GM21723 (cell line): ENCODE measurements around the gene ZSCAN9.

Experiments
- ATAC-seq: cut with Tn5 transposase; IDR thresholded peaks from one replicate; pipeline ENCODE4 v1.9.1; 2021; ENCODE audit warnings: mild to moderate bottlenecking, moderate library complexity; ENCODE audit not compliant: unreplicated experiment

ZSCAN9 gene

GRCh38 chr6:28266563-28266961, 41.5 kb downstream of the ZSCAN9 start:
- ATAC-seq: no peak

GRCh38 chr6:28266962-28267694, 42.1 kb downstream of the ZSCAN9 start, which contains the start of gene ZSCAN26:
Gene ZSCAN26, plus strand, starts transcription at chr6:28267143. Its CDS starts 4,777 bp downstream, at chr6:28271920.
- ATAC-seq: peak; percentile 93

- no peak for ATAC-seq
Measured at GRCh38 chr6:28267695-28268059, 42.6 kb downstream of the ZSCAN9 start.

- ATAC-seq: no peak
Measured at GRCh38 chr6:28269492-28269891, 44.4 kb downstream of the ZSCAN9 start.

GRCh38 chr6:28274888-28275287, 49.8 kb downstream of the ZSCAN9 start:
- no peak for ATAC-seq

- ATAC-seq: no peak
Measured at GRCh38 chr6:28277746-28278145, 52.7 kb downstream of the ZSCAN9 start.

- no peak for ATAC-seq
Measured at GRCh38 chr6:28280595-28281287, 55.7 kb downstream of the ZSCAN9 start.

GRCh38 chr6:28281288-28282064, 56.4 kb downstream of the ZSCAN9 start, which contains the start of gene PGBD1:
Gene PGBD1, plus strand, starts transcription at chr6:28281572. Its CDS starts 2,242 bp downstream, at chr6:28283814.
- peak; percentile 90 for ATAC-seq

- ATAC-seq: no peak
Measured at GRCh38 chr6:28282926-28283325, 57.9 kb downstream of the ZSCAN9 start.
